ENCODE data around the gene MOV10L1.

The MOV10L1 gene

DNA sequence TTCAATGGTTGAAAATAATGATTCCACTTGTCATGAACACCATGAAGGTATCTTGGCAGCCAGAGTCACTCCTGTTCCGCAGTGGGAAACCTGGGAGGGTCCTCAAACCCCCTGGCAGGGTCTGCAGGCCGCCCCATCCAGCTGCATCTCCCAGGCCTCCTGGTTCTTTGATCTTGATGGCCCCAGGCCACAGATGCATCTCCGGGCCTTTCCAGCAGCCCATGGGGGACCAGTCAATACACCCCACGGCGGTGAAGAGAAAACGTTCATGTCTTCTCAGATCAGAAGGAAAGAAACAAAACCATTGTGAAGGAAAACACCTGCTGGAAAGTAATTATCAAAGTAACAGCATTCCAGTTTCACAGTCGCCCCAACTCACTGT is 29.9 kb upstream of the MOV10L1 start:
- no peak for DNase-seq

DNA sequence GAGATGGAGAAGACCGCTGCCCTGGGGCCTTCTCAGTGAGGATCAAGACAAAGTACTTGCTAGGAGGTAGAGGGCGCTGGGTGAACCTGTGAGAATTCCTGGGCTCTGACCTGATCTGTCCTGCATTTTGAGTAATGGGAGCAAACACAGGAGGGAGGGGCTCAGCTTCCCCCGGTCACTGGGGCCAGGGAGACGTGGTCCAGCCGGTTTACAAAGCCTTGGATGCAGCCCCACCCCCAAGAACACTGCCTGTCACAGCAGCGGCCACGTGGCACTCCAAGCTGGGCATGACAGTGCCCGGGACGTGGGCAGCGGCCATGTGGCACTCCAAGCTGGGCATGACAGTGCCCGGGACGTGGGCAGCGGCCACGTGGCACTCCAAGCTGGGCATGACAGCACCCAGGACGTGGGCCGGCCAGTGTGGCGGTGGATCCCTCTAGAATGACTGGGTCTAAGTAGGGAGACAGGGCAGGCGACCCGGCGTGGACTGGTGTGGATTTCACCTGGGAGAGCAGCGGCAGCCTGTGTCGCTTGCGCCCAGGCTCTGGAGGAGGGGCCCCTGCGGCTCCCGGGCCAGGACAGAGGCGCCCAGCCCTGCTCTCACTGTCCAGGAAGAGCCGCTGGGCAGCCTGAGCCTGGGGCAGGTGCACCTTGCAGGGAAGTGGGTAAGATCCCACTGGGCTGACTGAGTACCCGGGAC is 29.2 kb upstream of the MOV10L1 start:
- no peak for DNase-seq

DNA sequence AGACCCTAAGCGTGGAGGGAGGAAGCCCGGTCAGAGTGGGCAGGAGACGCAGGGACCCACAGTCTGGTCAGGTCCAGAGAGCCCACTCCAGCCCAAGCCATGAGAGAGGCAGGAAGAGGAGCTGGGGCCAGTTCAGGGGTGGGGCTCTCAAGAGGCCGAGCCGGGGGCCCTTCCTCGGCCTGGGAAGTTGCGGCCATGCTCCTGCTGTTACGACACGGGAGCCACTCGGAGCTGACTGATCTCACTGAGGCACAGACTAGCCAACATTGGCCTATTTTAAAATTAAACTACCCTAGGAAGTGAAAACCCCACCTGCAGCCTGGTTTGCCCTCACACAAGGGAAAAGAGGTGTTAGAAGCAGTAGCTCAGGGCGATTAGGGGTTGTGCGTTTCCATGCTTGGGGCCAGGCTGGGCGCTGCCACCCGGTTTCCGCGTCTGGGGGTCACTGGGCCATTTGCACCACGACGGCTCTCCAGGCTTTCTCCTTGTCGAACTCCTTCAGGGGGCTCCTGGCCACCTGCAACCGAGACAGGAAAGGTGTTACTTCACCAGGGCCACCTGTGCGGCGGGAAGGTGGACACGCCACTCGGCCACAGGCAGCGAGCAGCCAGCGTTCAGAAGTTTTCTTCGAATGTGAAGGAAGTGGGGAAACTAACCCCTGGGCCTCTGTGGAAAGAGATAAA is 28.5 kb upstream of the MOV10L1 start:
- no peak for DNase-seq

DNA sequence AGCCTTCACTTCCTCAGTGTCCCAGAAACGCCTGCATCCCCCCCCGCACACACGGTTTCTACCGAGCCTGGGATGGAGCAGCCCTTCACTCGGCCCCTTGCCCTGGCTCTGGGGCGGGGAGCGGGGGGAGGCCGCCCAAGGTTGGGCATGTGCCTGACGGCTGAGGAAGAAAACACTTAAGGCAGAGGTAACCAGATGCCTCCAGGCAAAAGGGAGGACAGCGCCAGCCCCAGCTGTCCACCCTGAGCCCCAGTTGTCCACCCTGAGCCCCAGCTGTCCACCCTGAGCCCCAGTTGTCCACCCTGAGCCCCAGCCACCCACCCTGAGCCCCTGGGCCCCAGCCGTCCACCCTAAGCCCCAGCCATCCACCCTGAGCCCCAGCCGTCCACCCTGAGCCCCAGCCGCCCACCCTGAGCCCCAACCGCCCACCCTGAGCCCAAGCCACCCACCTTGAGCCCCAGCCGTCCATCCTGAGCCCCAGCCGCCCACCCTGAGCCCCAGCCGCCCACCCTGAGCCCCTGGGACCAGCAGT is 27.9 kb upstream of the MOV10L1 start:
- no peak for DNase-seq

DNA sequence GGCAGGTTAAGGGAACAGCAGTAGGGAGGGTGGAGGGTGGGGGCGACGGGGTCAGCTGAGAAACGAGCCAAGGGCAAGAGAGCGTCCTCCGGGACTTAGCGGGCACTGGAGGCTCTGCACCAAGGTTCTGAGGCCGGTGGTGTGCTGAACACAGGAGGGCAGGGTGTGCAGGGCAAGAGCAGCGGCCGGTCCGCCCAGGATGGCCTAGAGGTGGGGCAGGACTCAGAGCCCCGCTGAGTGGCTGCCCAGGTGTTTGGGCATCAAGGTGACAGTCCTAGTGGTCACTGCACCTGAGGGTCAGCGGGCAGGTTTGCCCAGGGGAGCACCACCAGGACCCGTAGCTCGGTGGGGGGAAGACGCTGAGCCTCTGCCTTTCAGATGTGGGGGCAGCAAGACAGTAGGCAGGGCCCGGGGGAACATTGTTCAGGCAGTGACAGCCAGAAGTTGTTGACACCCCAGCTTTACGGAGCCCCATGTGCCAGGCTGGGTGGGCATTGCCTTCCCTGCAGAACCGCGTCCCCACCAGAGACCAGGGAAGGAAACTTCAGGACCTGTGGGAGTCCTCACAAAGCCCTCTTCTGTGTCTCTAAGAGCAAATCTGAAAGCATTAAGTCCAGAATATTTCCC is 27.2 kb upstream of the MOV10L1 start:
- no peak for DNase-seq

DNA sequence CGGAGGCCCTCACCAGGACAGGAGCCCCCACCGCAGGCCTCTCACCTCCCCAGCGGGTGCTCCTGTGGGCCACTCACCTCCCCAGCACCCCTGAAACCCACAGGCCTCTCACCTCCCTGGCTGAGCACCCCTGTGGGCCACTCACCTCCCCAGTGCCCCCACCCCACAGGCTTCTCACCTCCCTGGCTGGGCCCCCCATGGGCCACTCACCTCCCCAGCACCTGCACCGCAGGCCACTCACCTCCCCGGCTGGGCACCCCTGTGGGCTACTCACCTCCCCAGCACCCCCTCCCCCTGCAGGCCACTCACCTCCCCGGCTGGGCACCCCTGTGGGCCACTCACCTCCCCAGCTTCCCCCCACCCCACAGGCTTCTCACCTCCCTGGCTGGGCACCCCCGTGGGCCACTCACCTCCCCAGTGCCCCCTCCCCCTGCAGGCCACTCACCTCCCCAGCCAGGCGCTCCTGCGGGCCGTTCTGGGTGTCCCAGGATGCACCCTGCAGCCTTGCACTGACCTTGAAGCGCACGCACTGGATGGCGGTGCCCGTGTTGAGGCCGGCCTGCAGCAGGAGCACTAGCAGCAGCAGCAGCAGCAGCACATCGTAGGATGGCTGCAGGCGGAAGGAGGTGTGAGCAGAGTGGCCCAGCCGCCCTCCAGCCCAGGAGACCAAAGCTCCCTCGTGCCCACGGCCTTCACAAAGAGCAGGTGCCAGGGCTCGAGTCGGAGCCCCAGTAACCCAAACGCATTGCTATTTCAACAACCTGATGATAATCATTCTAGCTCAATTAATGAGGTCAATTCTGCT is 26.0 kb upstream of the MOV10L1 start:
- DNase-seq, result no peak

DNA sequence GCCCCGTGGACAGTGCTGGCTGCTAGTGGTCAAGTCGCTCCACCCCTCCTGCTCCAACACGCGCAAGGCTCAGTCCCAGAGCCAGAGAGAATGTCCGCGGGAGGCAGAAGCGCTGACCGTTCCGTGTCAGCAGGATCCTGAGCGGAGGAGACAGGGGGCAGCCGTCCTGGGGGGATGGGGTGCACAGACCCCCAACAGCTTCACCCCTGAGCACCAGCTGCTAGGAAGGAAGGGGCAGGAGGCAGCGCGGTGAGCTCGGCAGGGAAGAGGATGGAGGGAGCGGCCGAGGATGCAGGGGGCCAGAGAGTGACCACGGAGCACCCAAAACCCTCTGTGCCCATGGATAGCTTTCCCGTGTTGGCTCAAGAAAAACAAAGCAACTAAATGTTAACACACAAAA is 25.4 kb upstream of the MOV10L1 start:
- no peak for DNase-seq

DNA sequence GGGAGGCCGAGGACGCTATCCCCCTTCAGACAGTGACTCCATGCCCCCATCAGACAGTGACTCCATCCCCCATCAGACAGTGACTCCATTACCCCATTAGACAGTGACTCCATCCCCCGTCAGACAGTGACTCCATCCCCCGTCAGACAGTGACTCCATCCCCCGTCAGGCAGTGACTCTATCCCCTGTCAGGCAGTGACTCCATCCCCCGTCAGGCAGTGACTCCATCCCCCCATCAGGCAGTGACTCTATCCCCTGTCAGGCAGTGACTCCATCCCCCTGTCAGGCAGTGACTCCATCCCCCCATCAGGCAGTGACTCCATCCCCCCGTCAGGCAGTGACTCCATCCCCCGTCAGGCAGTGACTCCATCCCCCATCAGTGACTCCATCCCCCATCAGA is 22.6 kb upstream of the MOV10L1 start:
- no peak for DNase-seq

DNA sequence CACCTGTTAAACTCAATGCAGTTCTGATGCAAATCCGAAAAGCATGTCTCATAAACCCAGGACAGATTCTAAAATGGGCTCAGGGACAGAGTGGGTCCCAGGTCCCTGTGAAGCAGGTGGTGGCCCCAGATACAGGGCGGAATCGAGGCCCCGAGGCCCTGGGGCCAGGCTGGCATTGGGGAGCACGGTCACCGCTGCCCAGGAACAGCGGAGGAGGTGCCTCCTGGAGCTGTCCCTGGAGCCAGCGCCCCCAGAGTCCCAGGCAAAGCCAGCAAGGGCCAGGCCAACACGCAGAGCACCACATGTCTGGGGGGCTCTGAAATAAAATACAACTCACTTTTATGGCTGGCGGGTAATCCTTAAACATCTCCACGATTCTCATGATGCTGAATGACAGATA is 21.7 kb upstream of the MOV10L1 start:
- DNase-seq, result no peak

DNA sequence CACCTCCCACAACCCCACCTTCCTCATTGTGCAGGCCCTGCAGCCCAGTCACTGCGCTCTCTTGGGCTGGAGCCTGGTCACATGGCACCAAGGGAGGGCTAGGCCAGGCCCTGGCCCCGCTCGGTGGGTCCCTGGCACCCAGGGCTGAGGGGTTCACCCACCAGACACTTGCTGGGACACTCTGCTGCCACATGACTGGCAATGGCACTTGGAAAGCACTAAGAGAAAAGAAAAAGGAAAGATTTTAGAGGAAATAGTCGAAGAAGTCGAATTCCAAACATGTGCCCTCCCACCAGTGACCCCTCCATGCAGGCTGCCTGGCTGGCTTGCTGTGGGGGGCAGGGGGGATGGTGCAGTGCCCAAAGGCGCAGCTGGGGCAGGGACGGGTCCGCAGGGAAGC is 19.4 kb upstream of the MOV10L1 start:
- no peak for DNase-seq

DNA sequence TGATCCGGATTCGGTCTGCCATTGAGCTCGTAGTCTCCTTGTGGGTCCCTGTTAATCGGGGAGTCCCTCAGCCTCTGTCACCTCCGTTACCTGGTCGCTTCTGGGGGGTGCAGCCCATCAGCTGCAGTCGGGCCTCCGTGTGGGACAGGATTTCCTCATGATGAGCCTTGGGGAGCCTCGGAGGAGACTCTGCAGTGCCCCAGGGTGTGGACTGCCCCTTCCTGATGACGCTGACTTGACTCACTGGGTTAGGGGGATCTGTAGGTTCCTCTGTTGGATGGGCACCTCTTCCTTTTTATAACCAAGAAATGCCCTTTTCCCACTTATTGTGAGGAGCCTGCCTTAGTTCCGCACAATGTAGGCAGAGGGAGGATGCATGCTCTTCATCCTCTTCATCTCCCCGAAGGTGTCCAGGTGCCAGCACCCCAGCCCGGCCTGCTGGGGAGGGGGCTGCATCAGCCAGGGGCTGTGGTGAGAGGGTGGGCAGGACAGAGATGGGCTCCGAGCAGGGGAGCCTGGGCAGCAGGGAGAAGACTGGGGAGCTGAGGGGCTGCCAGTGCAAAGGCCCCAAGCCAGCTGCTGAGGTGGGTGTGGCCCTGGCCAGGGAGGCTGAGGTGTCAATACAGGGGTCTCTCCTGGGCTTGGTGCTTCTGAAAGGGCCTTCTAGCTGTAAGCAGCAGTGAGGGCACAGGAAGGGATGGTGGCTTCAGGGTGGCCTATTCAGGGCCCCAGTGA is 18.2 kb upstream of the MOV10L1 start:
- DNase-seq, result no peak

DNA sequence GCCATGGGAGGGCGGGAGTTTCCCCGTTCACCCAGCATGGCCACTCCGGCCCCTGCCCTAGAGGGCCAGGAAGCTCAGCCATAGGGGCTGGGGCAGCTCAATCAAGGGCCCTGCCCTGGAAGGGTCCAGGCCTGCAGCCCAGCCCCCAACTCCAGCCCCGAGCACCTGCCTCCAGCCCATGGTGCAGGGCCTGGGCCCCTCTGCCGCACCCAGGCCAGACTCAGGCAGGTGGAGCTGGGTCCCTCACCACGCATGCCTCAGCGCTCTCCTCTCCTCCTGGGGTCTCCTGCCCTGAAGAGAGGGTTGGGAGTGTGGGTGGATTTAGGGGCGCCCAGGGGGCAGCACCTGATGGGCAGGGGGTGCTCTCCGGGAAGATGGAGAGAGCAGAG is 17.6 kb upstream of the MOV10L1 start:
- no peak for DNase-seq

DNA sequence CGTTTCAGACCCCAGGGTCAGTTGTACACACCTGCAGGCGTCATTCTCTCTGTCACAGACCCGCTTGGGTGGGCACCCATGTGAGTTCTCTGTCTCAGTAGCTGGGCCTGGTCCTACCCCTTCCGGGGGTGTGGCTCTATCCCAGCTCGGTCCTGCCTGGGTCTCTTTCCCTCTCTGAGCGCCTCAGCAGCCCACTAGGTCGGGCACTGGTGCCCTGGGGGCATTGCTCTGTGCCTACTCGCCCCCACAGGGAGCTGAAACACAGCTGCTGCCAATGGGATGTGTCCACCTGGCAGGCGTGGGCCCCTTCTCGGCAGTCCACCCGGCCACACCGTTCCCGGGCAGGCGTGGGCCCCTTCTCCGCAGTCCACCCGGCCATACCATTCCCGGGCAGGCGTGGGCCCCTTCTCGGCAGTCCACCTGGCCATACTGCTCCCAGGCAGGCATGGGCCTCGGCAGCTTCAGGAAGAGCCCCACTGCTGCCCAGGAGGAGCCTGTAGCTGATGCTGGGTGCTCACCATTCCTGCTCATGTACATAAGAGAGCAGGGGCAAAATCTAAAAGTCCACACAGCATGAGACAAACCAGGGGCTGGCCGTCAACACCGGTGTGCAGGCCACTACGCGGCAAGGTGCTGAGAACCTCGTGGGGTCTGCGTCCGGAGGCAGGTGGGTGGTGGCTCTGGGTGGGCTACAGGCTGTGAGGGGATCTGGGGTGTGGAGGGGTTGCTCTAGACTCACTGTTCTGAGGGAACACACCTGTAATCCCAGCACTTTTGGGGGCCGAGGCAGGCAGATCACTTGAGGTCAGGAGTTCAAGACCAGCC is 16.9 kb upstream of the MOV10L1 start:
- no peak for DNase-seq

DNA sequence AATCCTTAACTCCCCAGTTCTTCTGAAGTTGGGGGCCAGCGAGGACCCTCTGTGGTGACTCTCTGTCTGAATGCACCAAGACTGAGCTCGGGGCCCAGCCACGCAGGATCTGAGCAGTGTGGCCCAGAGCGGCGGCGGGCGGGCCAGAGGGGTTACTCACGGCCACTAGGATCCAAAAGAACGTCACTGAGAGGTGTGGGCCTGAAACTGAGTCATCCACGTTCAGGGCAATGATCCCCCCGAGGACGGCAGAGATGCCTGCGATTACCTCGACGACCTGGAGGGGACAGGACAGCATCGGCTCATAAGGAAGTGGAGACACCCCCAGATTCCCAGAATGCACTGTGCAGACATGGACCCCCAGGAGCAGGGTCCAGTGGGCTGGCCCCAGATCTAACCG is 15.8 kb upstream of the MOV10L1 start:
- DNase-seq, result no peak

DNA sequence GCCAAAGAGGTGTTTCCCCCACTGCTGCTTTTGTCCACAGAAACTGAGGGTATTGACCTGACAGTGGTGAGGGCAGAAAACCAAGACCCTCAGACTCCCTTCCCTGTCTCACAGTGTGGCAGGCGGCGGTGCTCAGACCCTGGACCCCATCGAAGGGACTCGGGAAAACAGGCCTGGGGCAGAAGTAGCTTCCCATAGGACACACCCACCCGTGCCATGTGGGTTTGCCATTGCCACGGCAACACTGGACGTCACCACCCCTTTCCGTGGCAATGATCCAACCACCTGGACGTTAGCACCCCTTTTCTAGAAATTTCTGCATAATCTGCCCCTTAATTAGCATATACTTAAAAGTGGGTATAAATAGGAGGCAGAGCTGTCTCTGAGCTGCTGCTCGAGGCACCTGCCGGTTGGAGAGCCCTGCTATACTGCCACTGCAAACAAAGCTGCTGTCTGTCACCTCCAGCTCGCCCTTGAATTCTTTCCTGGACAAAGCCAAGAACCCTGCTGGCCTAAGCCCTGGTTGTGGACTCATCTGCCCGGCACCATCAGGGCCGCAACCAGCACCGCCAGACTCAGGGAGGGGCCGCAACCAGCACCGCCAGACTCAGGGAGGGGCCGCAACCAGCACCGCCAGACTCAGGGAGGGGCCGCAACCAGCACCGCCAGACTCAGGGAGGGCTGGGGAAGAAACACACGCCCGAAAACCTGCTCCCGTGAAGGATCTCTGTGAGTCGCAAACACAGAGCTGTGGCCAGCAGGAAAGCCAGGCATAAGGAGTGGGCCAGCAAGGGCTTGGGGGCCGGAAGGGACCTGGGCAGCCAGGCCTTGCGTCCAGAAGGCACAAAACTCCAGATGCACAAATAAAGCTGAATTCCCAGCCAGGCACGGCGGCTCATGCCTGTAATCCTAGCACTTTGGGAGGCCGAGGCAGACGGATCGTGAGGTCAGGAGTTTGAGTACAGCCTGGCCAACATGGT is 15.0 kb upstream of the MOV10L1 start:
- DNase-seq, result no peak

DNA sequence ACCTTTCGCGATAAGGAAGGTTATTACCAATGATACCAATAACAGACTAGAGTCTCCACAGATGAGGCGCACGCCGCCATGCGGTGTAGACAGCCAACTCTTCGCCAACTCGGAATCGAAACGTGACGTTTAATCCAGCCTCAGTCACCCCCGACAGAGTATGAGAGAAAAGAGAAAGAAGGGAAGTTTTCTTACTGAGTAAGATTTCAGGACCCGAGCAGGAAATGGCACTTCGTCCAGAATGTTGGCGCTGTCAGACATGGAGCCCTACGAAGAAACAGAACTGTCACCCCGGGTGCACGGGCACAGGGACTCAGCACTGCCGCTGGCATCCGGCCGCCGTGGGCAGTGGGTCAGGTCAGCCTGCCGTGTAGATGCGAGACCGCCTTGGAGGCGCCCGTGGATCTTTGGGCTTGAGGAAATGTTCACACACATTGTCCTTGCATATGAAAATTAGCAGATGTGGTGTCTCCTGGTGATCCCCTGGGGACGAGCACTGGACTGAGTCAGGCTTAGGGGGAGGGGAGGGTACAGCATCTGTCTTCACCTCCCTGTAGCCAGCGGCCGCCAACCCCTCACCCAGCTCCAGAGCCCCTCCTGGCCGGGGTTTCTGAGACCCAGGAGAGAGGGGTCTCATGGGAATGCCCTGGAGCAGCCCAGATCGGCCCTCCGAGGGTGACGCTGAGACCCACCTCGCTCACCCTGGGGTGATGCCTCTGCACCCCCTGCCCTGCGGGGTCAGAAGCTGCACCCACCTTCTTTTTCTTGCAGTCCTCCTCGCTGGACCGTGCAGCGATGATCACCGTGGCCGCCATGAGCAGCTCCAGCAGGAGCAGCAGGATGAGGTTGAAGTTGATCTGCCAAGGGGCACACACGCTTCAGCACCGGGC is 12.9 kb upstream of the MOV10L1 start:
- DNase-seq, result no peak

DNA sequence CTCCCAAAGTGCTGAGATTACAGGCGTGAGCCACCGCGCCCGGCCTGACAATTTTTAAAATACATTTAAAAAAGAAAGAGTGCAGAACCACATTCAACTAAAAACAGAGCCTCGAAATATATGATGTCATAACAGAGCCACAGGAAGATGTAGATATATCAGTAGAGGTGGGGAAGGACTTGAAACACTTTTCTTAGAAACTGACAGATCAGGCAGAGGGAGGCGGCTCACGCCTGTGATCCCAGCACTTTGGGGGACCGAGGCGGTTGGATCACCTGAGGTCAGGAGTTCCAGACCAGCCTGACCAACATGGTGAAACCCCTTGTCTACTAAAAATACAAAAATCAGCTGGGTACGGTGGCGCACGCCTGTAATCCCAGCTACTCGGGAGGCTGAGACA is 11.6 kb upstream of the MOV10L1 start:
- DNase-seq, result no peak

DNA sequence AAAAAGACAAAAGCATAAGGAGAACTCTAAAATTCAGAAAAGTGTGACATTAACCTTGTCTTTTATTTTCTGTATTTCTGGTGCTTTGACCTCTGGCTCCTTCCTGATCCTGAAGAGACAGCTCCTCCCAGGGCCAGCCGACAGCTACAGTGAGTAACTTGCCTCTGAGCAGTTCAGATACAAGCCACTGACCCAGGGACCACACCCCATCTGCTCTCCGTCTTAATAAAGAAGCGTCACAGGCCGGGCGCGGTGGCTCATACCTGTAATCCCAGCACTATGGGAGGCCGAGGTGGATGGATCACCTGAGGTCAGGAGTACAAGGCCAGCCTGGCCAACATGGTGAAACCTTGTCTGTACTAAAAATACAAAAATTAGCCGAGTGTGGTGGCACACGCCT is 11.0 kb upstream of the MOV10L1 start:
- DNase-seq, result no peak

DNA sequence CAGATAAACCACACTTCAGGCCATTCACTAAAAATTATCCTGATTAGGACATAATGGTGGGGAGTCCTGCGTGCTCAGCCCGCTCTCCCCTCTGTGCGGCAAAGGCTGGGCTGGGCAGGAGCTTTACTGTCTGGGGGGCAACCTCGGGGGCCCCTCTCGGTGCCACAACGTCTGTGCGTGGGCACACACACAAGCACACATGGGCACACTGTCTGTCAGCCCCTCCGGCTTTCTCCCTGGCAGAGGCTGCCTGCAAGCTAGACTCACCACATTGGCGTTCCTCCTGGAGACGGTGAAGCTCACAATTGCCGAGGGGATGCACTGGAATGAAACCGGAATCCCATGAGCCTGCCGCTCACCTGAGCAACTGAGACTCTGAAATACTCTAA is 9.7 kb upstream of the MOV10L1 start:
- DNase-seq, result no peak

Measured in CD4-positive, alpha-beta T cell treated with Interferon gamma for 1 hour (primary cell).